Cardiac muscle cell (in vitro differentiated cells and primary cell): Measurements from ENCODE around the gene TJP3. TPM values are rescaled to one million over a fixed set of nuclear protein-coding genes. Genes with fewer than 3 reads are reported as not detected.

Experiments used
- DNase-seq, 2 donors: peaks; one replicate each; pipeline versions ENCODE4 v3.0.0 to v3.0.0-alpha.2; 2010 to 2017; ENCODE audit warnings: low read depth in 1 of 2, low spot score in 1 of 2
- H3K27ac ChIP-seq: fragments of 200-600 bp; sonication (generic); 2 replicates; pipeline ENCODE4 v1.5.1; 2016
- H3K27me3 ChIP-seq: fragments of 200-600 bp; sonication (generic); 2 replicates; pipeline ENCODE4 v1.6.0; 2016; ENCODE audit warnings: control low read depth
- H3K36me3 ChIP-seq: fragments of 200-600 bp; sonication (generic); 2 replicates; pipeline ENCODE4 v1.5.1; 2016; ENCODE audit warnings: control low read depth
- H3K4me1 ChIP-seq: fragments of 200-600 bp; sonication (generic); 2 replicates; pipeline ENCODE4 v1.8.1; 2017; ENCODE audit warnings: low read depth, mild to moderate bottlenecking, mixed run types
- H3K4me3 ChIP-seq: fragments of 200-600 bp; sonication (generic); 2 replicates; pipeline ENCODE4 v1.5.1; 2016; ENCODE audit warnings: mild to moderate bottlenecking
- H3K9me3 ChIP-seq: fragments of 200-600 bp; sonication (generic); 2 replicates; pipeline ENCODE4 v1.5.1; 2017; ENCODE audit warnings: low read depth, mild to moderate bottlenecking, control low read depth
- polyA plus RNA-seq: library from polyadenylated mRNA; unstranded; fragments of >200 nt; fragmentation: Nextera tagmentation; extraction: Ambion mirVana; gene quantifications from 2 replicates; pipeline ENCODE4 v1.2.1, GENCODE V29; 2016
- total RNA-seq: library from RNA; depleted of rRNA; stranded (reverse); fragments of >200 nt; gene quantifications from 2 replicates; pipeline ENCODE4 v1.2.3, GENCODE V29; 2016
- TF ChIP-seq, protein P1 (sequence below): IDR thresholded peaks from 2 replicates; pipeline ENCODE4 v1.5.1; 2012; ENCODE audit warnings: low read depth, mild to moderate bottlenecking, low read length

Gene TJP3
- total and polyA plus RNA-seq, 2 experiments from 2014 or later: 5.0 to 5.2 TPM

DNA sequence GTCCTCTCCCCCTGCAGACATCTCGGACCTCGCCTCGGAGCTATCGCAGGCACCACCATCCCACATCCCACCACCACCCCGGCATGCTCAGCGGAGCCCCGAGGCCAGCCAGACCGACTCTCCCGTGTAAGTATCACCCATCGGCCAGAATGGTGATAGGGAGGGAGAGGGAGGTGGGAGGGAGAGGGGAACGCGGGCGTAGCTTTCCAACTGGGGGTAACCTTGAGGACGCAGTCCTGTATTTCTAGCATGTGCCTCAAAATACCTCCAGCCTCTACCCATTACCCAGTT lies 26.1 kb downstream of the TJP3 start:
- Histone ChIP-seq H3K4me3 (no peak overlapping the region), H3K4me1 (no peaks in the 10 kb centered on the region), H3K9me3 (no peaks in the 10 kb centered on the region), H3K27me3 (no peaks in the 10 kb centered on the region), H3K27ac (no peak overlapping the region), H3K36me3 (no peaks in the 10 kb centered on the region)
- TF ChIP-seq, protein P1, sequence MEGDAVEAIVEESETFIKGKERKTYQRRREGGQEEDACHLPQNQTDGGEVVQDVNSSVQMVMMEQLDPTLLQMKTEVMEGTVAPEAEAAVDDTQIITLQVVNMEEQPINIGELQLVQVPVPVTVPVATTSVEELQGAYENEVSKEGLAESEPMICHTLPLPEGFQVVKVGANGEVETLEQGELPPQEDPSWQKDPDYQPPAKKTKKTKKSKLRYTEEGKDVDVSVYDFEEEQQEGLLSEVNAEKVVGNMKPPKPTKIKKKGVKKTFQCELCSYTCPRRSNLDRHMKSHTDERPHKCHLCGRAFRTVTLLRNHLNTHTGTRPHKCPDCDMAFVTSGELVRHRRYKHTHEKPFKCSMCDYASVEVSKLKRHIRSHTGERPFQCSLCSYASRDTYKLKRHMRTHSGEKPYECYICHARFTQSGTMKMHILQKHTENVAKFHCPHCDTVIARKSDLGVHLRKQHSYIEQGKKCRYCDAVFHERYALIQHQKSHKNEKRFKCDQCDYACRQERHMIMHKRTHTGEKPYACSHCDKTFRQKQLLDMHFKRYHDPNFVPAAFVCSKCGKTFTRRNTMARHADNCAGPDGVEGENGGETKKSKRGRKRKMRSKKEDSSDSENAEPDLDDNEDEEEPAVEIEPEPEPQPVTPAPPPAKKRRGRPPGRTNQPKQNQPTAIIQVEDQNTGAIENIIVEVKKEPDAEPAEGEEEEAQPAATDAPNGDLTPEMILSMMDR: no peak
- DNase-seq: no peak

DNA sequence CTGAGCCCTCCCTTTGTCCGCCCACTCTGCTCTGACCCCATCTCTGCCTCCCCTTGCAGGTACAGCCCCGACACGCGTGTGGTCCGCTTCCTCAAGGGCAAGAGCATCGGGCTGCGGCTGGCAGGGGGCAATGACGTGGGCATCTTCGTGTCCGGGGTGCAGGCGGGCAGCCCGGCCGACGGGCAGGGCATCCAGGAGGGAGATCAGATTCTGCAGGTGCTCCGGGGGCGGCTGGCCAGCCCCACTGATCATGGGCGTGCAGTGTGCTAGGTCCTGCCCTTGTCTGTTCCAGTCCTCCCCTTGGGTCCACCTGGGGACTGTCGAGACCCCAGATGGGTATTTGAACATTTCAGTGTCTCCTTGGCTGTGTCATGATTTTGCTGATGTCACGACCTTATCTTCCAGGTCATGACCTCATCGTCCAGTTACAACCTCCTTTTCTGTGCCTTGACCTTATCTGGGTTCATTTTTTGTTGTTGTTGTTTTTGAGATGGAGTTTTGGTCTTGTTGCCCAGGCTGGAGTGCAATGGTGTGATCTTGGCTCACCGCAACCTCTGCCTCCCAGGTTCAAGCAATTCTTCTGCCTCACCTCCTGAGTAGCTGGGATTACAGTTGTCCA lies 28.0 kb downstream of the TJP3 start:
- no peak for DNase-seq
- no peaks in the 10 kb centered on the region for H3K4me1 ChIP-seq
- H3K27me3 ChIP-seq: no peaks in the 10 kb centered on the region
- no peak overlapping the region for H3K27ac ChIP-seq
- H3K36me3 ChIP-seq: no peaks in the 10 kb centered on the region
- H3K4me3 ChIP-seq: no peak overlapping the region
- no peaks in the 10 kb centered on the region for H3K9me3 ChIP-seq
- TF ChIP-seq, protein P1: no peak

DNA sequence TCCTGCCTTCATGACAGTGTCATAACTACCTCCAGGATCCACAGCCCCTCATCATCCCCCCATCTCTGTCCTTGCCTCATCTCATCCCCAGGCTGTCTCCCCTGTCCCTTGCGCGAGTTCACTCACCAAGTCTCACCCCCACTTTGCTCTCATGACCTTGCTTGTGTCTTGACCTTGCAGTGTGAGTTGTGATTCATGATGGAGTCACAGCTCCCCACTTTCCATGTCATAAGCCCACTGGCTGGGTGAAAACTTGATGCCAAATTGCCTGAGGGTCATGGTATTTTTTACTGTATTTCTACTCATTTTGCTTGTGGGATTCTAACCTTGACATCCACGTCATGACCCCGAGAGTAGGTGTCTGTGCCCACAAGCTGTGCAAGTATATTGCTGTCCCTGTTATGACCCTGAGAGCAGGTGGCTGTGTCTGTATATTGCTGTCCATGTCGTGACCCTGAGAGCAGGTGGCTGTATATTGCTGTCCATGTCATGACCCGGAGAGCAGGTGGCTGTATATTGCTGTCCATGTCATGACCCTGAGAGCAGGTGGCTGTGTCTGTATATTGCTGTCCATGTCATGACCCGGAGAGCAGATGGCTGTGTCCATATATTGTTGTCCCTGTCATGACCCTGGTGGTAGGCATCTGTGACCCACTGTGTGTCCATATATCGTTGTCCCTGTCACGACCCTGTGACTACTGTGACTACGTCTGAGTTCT lies 29.5 kb downstream of the TJP3 start:
- TF ChIP-seq, protein P1: no peak
- H3K4me1 ChIP-seq: no peaks in the 10 kb centered on the region
- no peaks in the 10 kb centered on the region for H3K9me3 ChIP-seq
- no peaks in the 10 kb centered on the region for H3K27me3 ChIP-seq
- H3K4me3 ChIP-seq: no peak overlapping the region
- H3K36me3 ChIP-seq: no peaks in the 10 kb centered on the region
- DNase-seq: no peak
- no peak overlapping the region for H3K27ac ChIP-seq

DNA sequence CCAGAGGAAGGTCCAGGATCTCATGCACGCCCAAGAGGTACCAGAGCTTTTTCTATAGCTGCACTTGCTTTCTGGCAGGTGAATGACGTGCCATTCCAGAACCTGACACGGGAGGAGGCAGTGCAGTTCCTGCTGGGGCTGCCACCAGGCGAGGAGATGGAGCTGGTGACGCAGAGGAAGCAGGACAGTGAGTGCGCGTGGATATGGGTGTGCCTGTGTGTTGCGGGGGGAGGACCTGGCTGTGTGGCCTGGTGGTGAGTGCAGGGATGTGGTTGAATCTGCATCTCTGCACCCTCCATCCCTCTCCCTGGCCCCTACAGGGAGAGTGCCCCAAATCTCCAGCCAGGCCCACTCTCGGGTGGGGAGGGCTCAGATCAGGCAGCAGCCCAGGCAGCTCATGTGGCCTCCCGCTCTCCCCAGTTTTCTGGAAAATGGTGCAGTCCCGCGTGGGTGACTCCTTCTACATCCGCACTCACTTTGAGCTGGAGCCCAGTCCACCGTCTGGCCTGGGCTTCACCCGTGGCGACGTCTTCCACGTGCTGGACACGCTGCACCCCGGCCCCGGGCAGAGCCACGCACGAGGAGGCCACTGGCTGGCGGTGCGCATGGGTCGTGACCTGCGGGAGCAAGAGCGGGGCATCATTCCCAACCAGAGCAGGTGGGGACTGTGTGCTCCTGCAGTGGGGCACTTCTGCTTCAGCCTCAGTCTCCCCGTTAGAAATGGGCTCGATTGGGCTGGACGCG lies 30.5 kb downstream of the TJP3 start:
- Histone ChIP-seq H3K27ac (no peak overlapping the region), H3K9me3 (no peaks in the 10 kb centered on the region), H3K36me3 (no peaks in the 10 kb centered on the region), H3K4me3 (no peak overlapping the region), H3K27me3 (no peaks in the 10 kb centered on the region), H3K4me1 (no peaks in the 10 kb centered on the region)
- DNase-seq: no peak
- TF ChIP-seq, protein P1: no peak

DNA sequence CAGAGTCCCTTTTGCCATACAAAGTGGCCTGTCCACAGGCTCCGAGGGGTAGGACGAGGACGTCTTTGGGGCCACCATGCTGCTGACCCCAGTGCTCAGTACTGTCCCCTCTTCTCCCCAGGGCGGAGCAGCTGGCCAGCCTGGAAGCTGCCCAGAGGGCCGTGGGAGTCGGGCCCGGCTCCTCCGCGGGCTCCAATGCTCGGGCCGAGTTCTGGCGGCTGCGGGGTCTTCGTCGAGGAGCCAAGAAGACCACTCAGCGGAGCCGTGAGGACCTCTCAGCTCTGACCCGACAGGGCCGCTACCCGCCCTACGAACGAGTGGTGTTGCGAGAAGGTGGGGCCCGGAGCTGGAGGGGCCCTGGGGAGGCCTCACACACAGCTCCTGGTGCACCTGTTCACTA lies 32.2 kb downstream of the TJP3 start:
- H3K27me3 ChIP-seq: no peaks in the 10 kb centered on the region
- DNase-seq: no peak
- H3K4me1 ChIP-seq: no peaks in the 10 kb centered on the region
- TF ChIP-seq, protein P1: no peak
- H3K4me3 ChIP-seq: no peak overlapping the region
- H3K9me3 ChIP-seq: no peaks in the 10 kb centered on the region
- H3K27ac ChIP-seq: no peak overlapping the region
- no peaks in the 10 kb centered on the region for H3K36me3 ChIP-seq
